ENCODE data around the gene NEK11.

- TF ChIP-seq CTCF (IDR thresholded peaks at IDR 0.05; ENCODE audit: borderline replicate concordance, extremely low read depth, low read length, poor library complexity, severe bottlenecking), result no peak
- no peak for TF ChIP-seq EZH2 (IDR thresholded peaks at IDR 0.05; ENCODE audit: borderline replicate concordance, low read depth, low read length, severe bottlenecking)
Measured at GRCh38 chr3:130981469-130981868, 45.2 kb upstream of the NEK11 start.

Measured in DND-41 (cell line).